DMS 273 (cell line): ENCODE data around the gene PLCH1.
A peak's percentile ranks its signal among the peaks of the same experiment; 100 is the strongest.
"Not testable (repeated sequence)": the region's sequence is repeated elsewhere in the genome, so short reads cannot be mapped to it uniquely, and the experiment has no call there.

ENCODE experiments used
- DNase-seq: peaks from one replicate; lab custom pipeline; 2025; ENCODE audit not compliant: unreplicated experiment; lab: John Stamatoyannopoulos, UW

PLCH1 gene

GRCh38 chr3:155651489-155652218 lies 93.2 kb downstream of the PLCH1 start:
- no peak for DNase-seq

GRCh38 chr3:155648013-155648591 lies 96.8 kb downstream of the PLCH1 start:
- peak; percentile 55 for DNase-seq

- DNase-seq, result no peak
Observed at GRCh38 chr3:155647206-155647605, 97.7 kb downstream of the PLCH1 start.

- DNase-seq, result no peak
Observed at GRCh38 chr3:155646669-155647068, 98.2 kb downstream of the PLCH1 start.

- DNase-seq, result no peak
Observed at GRCh38 chr3:155646128-155646527, 98.7 kb downstream of the PLCH1 start.

- no peak for DNase-seq
Observed at GRCh38 chr3:155643581-155644165, 101.2 kb downstream of the PLCH1 start.

GRCh38 chr3:155641956-155642355 lies 102.9 kb downstream of the PLCH1 start:
- no peak for DNase-seq

- DNase-seq, result no peak
Observed at GRCh38 chr3:155640098-155640497, 104.8 kb downstream of the PLCH1 start.

- no peak for DNase-seq
Observed at GRCh38 chr3:155639462-155640055, 105.3 kb downstream of the PLCH1 start.

GRCh38 chr3:155638461-155638860 lies 106.4 kb downstream of the PLCH1 start:
- not testable (repeated sequence) for DNase-seq

- DNase-seq, result no peak
Observed at GRCh38 chr3:155637567-155637966, 107.3 kb downstream of the PLCH1 start.

- DNase-seq, result peak; percentile 37
Observed at GRCh38 chr3:155635056-155635455, 109.8 kb downstream of the PLCH1 start.

GRCh38 chr3:155634121-155634719 lies 110.7 kb downstream of the PLCH1 start:
- no peak for DNase-seq

GRCh38 chr3:155631323-155632019 lies 113.4 kb downstream of the PLCH1 start:
- DNase-seq, result no peak

GRCh38 chr3:155629556-155629955 lies 115.3 kb downstream of the PLCH1 start:
- DNase-seq, result no peak

GRCh38 chr3:155629056-155629455 lies 115.8 kb downstream of the PLCH1 start:
- DNase-seq, result no peak

GRCh38 chr3:155622647-155623046 lies 122.2 kb downstream of the PLCH1 start:
- not testable (repeated sequence) for DNase-seq

GRCh38 chr3:155620552-155620951 lies 124.3 kb downstream of the PLCH1 start:
- not testable (repeated sequence) for DNase-seq

- DNase-seq, result peak; percentile 56
Observed at GRCh38 chr3:155619118-155619915, 125.6 kb downstream of the PLCH1 start.

- DNase-seq, result no peak
Observed at GRCh38 chr3:155618543-155618942, 126.3 kb downstream of the PLCH1 start.
